GM21576 (cell line): ENCODE measurements around the gene MARCHF2.

Source experiments
- ATAC-seq: cut with Tn5 transposase; IDR thresholded peaks from one replicate; pipeline ENCODE4 v1.9.1; 2021; ENCODE audit warnings: mild to moderate bottlenecking, moderate library complexity; ENCODE audit not compliant: unreplicated experiment

Gene MARCHF2

DNA sequence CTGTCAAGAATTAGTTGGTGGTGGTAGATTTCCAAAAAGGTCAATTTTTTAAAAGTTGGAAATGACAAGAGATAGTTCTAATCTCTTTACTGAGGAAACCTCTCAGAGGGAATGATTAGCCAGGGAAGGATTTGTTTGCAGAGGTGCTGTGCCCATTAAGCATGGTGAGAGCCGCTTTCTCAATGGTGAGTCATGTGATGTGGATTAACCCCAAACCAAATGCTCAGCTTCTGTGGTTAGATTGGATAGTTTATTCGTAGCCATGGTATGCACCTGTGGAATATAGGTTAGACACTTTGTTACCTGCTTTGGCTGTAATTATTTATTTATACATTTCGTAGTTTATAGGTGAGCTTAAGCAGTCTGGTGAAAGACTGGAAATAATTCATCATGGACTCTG lies 38.8 kb downstream of the MARCHF2 start:
- ATAC-seq = no peak

DNA sequence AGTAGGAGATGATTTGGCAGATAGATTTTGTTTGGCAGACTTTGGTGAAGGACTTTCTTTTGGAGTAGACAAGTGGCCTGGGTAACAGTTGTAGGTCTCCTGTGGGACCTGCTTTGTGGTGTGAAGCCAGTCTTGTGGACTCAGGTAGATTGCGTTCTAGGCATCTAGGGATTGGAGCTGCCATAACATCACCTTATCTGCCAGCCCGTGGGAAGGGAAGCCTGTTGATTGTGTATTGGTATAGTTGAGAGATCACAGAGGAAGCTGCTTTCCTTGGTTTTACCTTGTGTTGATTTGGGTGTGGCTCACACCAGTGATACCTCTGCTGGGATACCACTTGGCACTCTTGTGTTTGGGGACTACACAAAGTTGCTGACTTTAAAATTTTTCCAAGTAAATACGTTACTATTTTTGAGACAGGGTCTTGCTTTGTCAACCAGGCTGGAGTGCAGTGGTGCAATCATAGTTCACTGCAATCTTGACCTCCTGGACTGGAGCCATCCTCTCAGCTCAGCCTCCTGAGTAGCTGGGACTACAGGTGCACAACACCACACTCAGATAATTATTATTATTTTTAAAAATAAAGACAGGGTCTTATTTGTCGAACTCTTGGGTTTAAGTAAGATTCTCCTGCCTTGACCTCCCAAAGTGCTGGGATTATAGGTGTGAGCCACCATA lies 39.5 kb downstream of the MARCHF2 start:
- ATAC-seq = no peak

DNA sequence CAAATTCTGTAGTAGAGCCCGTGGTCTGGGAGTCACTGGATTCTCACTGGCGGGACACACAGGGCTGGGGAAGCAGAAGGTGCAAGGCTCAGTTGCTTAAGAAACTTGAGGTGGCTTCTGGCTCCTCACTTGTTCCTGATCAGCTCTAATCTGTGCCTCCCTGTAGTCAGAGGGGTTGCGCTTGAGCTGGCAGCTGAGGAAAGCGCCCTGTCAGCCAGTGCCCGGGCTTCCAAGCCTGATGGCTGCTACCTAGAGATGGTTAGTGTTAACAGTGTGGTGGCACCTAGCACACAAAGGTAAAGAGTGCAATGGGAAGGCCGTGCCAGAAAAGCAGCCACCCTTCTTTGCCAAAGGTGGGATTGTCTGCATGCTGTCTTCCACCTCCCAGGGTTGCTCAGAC lies 40.5 kb downstream of the MARCHF2 start:
- ATAC-seq = no peak

DNA sequence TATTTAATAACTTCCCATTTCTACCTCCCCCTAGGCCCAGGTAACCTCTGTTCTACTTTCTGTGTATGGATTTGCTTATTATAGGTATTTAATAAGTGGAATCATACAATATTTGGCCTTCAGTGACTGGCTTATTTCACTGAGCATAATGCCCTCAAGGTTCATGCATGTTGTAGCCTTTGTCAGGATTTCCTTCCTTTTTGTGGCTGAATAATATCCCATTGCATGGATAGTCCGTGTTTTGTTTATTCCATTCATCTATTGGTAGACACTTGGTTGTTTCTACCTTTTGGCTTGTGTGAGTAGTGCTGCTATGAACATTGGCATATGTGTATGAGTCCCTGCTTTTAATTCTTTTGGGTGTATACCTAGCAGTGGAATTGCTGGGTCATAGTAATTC lies 41.1 kb downstream of the MARCHF2 start:
- no peak for ATAC-seq

DNA sequence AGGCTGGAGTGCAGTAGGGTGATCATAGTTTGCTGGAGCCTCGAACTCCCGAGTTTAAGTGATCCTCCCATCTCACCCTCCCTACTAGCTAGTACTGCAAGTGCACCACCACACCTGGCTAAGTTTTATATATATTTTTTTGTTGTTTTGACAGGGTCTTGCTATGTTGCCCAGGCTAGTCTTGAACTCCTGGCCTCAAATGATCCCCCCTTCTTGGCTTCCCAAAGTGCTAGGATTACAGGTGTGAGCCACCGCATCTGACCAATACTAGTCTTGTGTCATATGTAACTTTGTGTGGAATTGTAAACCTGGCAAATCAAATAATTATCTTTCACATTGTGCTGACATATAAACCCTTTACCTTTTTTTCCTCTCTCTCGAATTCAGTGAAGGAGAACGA lies 41.9 kb downstream of the MARCHF2 start:
- no peak for ATAC-seq

DNA sequence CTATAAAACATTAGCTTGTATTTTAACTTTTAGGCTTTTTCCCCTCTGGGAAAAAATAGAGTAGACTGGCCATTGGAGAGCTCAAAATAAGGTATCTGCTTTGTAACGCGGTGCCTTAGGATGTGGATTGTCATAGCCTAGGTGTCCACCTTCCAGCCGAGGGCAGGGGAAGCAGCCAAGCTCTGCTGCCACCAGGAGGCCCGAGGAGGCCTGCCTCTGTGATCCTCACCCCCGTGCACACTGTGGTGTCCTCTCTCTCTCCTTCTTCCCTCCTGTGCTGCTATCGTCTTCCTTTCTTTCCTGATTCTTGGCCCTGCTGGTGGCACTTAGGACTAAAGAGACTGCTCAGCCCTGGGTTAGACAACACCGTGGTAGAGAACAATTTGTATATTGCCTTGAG lies 43.0 kb downstream of the MARCHF2 start:
- ATAC-seq = no peak

DNA sequence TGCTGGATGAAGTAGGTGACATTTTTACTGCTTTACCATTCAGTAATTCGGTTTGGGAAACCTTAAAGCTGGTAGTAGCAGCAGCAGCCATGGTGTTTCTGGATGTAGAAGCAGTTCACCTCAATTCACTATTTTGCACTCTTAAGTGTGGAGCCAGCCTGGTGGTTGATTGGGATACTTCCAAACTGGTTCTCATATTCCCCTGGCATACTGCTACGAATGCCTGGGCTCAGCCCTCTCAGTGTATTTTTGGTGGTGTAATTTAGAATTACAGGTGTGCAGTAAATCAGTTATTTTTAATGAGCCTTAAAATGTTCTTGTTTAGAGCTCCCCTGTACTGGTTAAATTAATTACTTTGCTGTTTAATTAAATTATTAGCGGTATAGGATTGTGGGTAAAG lies 44.1 kb downstream of the MARCHF2 start:
- ATAC-seq = no peak

DNA sequence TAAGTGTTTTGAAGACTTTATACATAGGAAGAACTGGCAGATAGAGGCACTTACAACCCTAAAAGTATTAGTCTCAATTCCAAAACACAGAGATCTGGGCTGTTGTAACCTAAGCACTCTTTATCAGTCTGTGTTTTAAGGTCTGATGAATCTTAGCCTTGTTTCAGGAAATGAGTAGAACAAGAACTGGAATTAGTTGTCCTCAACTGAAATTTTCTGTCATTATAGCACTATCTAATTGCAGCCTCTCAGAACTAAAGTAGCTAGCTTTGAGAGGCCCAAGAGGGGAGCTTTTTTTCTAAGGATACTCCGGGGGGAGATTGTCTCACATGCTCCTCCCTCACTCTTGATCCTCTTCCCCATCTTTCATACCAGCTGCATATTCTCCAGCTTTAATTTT lies 44.7 kb downstream of the MARCHF2 start:
- ATAC-seq = no peak

DNA sequence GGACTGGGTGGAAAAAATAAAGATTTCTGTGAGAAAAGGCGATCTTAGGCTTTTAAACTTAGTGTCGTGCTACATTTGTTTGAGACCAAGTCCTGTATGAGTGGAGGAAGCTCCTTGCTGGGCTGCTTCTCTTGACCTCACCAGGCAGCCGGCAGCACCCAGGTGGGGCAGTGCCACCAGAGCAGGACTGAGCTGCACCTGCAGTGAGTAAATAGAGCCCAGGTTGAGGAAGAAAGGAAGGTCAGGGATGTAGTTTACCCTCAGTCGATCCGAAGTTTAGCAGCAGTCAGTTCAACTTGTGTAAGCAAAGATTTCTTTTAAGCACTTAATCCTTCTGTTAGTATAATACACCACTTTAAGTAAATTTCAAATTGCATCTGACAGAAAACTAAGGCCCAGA lies 45.3 kb downstream of the MARCHF2 start:
- no peak for ATAC-seq

DNA sequence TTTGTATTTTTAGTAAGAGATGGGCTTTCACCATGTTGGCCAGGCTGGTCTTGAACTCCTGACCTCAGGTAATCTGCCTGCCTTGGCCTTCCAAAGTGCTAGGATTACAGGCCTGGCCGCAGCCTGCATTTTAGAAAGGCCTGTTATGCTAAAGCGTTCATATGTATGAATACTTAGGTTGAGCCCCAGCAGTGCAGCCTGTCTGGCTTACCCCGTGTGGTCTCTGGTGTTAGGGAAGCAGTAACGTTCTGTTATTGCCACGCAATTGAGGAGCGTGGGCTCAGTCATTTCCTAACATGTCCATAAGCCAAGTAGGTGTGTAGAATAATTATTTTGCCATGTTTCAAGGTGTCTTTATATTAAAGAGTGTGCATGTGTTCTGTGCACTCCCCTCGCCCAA lies 46.0 kb downstream of the MARCHF2 start:
- ATAC-seq = no peak

DNA sequence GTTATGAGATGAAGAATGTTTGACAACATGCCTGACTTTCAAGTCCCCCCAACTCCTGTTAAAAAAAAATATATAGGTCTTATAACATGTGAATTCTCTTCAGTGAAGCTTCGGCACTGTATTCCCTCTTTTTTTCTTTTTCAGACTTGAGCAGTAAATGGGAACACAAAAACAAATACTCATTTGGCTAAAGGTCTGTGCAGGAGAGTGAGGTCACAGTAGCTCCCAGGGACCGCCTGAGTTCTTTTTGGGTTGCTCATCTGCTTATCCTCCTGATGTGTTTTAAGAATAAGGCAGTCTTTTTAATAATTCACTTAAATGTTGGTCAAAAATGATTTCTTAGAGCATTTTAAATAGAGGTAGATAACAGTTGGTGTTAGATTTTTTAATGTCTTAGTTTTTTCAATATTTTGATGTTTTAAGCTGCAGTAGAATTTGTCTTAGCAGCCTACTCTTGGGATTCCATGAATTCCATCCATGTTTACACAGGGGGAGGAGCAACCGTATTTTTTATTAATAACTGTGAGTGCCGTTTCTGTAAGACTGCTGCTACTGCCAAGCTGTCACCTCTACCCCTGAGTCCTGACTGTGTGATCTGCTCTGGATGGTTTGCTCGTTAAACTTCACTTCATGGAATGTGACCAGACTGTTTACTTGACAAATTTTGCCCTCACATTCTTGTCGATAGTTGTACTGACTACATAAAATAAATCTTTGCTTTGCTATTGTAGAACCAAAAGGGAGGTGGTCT lies 46.6 kb downstream of the MARCHF2 start:
- ATAC-seq = no peak

DNA sequence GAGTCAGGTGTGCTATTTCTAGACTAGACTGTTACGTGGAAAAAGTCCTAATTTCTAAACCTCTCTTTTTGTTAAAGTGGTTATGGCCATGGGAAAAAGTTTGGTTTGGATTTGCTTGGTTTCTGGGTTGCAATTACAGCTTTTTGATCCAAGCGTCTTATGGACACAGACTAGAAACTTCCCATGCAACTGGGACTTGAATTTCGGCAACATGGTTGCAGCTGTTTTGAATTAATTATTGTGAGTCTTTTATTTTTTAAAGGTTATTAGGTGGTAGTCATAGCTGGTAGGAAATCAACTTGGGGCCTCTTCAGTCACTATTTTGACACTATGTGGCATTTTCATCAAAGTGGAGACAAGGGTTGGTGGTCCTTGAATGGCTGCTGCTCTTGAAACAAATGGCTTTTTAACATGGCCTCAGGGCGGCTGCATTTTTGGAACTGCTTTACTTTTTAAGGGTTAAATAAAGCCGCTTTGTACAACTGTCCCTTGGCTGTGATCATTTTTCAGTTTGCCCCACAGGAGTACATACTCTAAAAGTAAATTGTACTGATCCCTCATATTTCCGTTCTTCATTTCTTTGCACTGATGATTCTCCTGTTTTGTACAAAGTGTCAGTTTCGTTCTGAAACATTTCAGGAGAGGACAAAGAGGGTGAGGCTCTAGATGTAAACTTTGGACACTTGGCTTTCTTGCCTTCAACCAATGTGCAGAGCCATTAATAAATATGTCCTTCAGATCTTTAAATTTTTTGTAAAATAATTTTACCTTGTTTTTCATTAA lies 47.6 kb downstream of the MARCHF2 start:
- ATAC-seq = no peak

DNA sequence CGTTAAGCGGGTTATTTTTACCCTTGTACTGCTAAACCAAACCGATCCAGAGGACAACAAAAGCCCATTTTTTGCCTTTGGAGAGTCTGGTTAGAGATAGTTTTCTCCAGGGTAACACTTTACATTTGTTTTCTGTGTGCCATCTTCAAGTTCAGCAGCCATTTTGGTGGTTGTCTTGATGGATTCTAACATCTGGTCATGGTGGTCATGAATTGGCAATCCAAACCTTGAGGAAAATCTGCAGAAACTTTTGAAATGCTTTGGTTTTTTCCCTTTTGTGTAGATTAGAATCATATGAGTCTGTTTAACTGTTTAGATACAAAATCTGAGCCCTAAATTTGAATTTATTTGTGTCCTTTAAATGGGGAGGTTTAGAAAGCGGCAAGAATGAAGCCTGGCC lies 48.3 kb downstream of the MARCHF2 start:
- no peak for ATAC-seq

DNA sequence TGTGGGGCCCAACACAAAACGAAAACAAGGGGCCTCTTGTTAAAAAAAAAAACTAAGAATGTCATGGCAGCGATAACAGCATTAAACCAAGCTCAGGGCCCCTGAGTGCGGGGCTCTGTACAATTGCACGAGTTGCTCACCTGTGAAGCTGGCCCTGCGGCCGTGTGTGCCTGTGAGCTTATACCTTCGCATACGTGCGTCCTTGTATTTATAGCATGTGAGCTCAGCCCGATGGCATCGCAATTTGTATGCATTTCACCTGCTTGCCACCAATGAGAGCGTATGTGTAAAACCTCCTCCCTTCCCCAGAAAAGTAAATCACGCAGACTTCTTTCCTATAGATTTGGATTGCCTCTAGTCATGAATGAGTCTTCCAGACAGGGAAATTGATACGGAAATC lies 48.8 kb downstream of the MARCHF2 start:
- ATAC-seq = no peak

DNA sequence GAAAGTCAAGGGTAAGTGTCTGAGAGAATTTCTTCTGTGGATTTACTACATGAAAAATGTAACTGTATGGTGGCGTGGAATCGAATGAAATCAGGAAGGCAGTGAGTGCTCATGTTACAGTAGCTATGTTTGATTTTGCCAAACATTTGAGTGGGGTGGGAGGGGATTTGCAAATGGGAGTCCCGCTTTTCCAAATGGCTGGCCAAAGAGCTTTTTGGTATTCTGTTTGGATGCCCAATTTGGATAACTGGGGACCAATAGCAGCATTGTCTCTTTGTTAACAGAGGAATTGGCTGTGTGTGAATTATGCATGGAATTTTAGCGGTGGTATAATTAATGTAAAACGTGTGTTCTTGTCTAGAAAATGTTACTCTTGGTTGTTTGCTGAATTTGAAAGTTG lies 49.5 kb downstream of the MARCHF2 start:
- no peak for ATAC-seq

DNA sequence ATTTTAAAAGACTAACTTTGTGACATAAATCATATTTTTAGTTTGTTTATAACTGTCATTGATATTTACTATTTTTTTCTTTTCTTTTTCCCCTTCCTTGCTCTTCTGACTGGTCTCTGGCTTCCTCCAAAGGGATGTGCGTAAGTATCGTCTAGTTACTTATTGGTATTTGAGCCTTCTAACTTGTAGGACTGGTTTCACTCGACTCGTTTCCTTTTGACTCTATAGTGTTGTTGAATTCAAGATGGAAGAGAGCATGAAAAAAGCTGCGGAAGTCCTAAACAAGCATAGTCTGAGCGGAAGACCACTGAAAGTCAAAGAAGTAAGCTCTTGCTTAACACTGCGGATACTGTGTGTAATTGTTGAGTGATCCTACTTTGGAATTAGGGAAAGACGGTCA lies 50.3 kb downstream of the MARCHF2 start:
- ATAC-seq = no peak

DNA sequence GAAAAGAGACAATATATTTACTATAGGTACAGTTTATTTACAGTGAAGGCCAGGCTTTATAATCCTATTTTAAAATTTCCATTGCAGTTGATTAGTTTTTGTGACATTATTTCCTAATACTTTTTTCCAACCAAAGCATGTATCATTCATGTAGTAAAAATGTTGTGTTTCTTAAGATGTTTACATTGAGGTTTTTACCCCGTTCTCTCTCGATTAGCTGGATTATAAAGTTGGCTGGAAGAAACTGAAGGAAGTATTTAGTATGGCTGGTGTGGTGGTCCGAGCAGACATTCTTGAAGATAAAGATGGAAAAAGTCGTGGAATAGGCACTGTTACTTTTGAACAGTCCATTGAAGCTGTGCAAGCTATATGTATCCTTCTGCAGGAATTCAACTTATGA lies 52.9 kb downstream of the MARCHF2 start:
- no peak for ATAC-seq

DNA sequence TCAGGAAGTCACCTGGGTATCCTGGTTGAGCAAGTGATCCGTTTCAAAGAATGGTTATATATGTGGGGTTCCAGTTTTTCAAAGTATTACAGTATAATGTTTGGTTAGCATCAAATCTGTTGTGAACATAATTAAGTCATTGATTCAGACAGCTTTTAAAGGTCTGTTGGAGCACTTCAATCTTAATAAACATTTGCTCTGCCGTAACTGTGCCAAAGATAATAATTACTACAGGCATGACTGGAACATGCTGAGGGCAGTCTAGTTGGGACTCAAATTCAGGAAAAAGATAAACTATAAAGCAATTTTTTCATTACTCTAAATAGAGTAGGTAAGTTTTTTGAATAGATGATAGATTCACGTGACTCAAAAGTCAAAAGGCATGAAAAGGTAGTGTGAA lies 55.0 kb downstream of the MARCHF2 start:
- ATAC-seq = no peak

DNA sequence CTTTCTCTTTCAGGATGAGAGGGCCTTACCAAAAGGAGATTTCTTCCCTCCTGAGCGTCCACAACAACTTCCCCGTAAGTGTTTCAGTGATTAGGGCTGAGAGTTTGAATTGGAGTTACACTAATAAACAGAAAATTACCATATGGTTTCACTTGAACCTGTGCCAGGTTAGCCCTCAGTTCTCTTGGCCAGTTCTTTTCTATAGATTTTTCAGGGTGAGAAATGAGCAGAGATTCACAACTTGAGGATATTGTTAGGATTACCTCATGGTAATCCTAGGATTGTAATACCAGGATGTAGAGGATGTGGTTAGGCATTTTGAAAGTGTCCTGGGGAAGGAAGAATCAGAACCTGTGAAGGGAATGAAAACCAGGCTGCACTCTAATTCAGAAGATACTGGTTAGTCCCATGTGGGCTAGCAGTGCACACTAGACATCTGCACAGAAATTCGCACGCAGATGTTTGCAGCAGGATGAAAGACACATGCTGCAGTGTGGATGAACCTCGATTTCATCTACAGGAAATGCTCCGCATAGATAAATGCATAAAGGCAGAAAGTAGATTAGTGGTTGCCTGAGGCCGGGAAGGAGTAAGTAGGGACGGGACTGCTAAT lies 55.8 kb downstream of the MARCHF2 start:
- ATAC-seq = no peak

DNA sequence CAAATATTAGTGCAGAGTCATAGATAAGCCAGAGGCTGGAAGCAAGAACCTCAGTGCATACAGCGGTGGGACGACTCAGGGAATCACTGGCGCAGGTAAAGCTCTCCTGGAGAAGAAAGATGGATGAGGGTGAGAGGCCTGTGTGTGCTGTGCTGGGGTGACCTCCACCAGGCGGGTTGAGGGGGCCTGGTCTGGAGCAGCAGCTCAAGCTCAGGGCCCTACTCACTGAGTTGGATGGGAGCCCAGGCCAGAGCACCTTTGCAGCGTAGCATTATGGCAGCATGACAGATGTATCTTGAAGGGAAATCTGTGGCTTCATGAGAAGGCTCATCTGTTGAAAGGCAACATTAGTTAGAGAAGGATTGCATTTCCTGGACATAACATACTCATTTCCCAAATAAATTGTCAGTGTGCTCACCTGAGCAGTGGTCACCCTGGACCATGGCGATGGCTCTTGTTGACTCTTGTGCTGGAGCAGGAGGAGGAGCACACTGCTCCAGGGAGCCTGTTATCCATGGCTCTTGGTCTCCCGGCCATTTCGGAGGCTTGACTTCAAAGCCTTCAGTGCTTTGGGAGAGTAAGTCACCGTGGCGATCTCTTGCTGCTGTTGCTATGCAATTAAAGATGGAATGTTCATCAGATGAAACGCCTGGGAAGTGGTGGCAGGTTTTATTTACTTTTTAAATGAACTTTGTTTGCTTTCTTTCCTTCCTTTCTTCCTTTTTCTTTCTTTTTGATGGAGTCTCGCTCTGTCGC lies 56.7 kb downstream of the MARCHF2 start:
- no peak for ATAC-seq
